Measurements from ENCODE around the gene SPAG5. TPM values are rescaled to one million over a fixed set of nuclear protein-coding genes. Genes with fewer than 3 reads are reported as not detected.

Gene SPAG5
- total RNA-seq, 2 donors from 2014 or later: 134 to 141 TPM

- Mint-ChIP-seq H3K9me3 (no peaks in the 10 kb centered on the region), H3K27ac (no peak within 1 kb of the TSS), H3K4me3 (peak within 1 kb of the TSS; percentile 85 to 97), H3K4me1 (ENCODE audit: low read depth) (peaks cover 55% of the 10 kb centered on the region), H3K27me3 (ENCODE audit: low read depth) (no peaks in the 10 kb centered on the region), H3K36me3 (ENCODE audit: insufficient read depth in 2 of 2) (peaks cover 4 to 21% of the 10 kb centered on the region in 2 donors)
- ATAC-seq (replicated peaks in 1 of 2): peak; percentile 86 to 88
- DNase-seq: peak; percentile 81 to 89
These were observed 46.4 kb downstream of the SPAG5 start, which contains the start of gene UNC119 for GRCh38 chr17:28552176-28552999. Gene UNC119, minus strand, starts transcription at chr17:28552624. Its CDS starts 67 bp downstream, at chr17:28552557.

GRCh38 chr17:28551421-28552175 lies 47.2 kb downstream of the SPAG5 start:
- Mint-ChIP-seq H3K27ac (no peak overlapping the region), H3K27me3 (ENCODE audit: low read depth) (no peaks in the 10 kb centered on the region), H3K4me1 (ENCODE audit: low read depth) (peaks cover 54% of the 10 kb centered on the region), H3K36me3 (ENCODE audit: insufficient read depth in 2 of 2) (peaks cover 3 to 19% of the 10 kb centered on the region in 2 donors), H3K9me3 (no peaks in the 10 kb centered on the region), H3K4me3 (peak overlapping the region; percentile 85 to 97)
- DNase-seq: no peak
- no peak for ATAC-seq (replicated peaks in 1 of 2)

- no peak for DNase-seq
- peak overlapping the region; percentile 85 to 97 for H3K4me3 Mint-ChIP-seq
These were observed 48.0 kb downstream of the SPAG5 start for GRCh38 chr17:28550858-28551257.

GRCh38 chr17:28549236-28550132 lies 49.3 kb downstream of the SPAG5 start:
- Mint-ChIP-seq H3K27me3 (ENCODE audit: low read depth) (no peaks in the 10 kb centered on the region), H3K4me1 (ENCODE audit: low read depth) (peaks cover 54% of the 10 kb centered on the region), H3K36me3 (ENCODE audit: insufficient read depth in 2 of 2) (peaks cover 0 to 10% of the 10 kb centered on the region in 2 donors), H3K27ac (peak overlapping the region; percentile 83), H3K9me3 (no peaks in the 10 kb centered on the region), H3K4me3 (peak overlapping the region; percentile 64 to 97)
- peak; percentile 68 to 76 for ATAC-seq (replicated peaks in 1 of 2)
- DNase-seq: peak; percentile 68 to 74

More at GRCh38 chr17:28550858-28551257, 48.0 kb downstream of the SPAG5 start:
- Mint-ChIP-seq H3K27ac (no peak overlapping the region), H3K9me3 (no peaks in the 10 kb centered on the region), H3K36me3 (ENCODE audit: insufficient read depth in 2 of 2) (peaks cover 0 to 13% of the 10 kb centered on the region in 2 donors), H3K27me3 (ENCODE audit: low read depth) (no peaks in the 10 kb centered on the region), H3K4me1 (ENCODE audit: low read depth) (peaks cover 54% of the 10 kb centered on the region)
- ATAC-seq (replicated peaks in 1 of 2): no peak

- Mint-ChIP-seq H3K4me1 (ENCODE audit: low read depth) (peaks cover 50% of the 10 kb centered on the region), H3K4me3 (peak overlapping the region; percentile 64 to 97), H3K27ac (peak overlapping the region; percentile 83), H3K36me3 (ENCODE audit: insufficient read depth in 2 of 2) (peaks cover 0 to 3% of the 10 kb centered on the region in 2 donors), H3K9me3 (no peaks in the 10 kb centered on the region), H3K27me3 (ENCODE audit: low read depth) (no peaks in the 10 kb centered on the region)
- ATAC-seq (replicated peaks in 1 of 2) (no peak), DNase-seq (no peak)
These were observed 50.3 kb downstream of the SPAG5 start for GRCh38 chr17:28548417-28549130.

GRCh38 chr17:28547623-28548416 lies 51.0 kb downstream of the SPAG5 start:
- Mint-ChIP-seq H3K27ac (peak overlapping the region; percentile 54), H3K9me3 (no peaks in the 10 kb centered on the region), H3K36me3 (ENCODE audit: insufficient read depth in 2 of 2) (peaks cover 0 to under 1% of the 10 kb centered on the region in 2 donors), H3K4me1 (ENCODE audit: low read depth) (peaks cover 43% of the 10 kb centered on the region), H3K4me3 (peak overlapping the region; percentile 6 to 33), H3K27me3 (ENCODE audit: low read depth) (no peaks in the 10 kb centered on the region)
- DNase-seq (peak; percentile 82 to 87), ATAC-seq (replicated peaks in 1 of 2) (peak; percentile 34 to 44)

GRCh38 chr17:28547096-28547622 lies 51.7 kb downstream of the SPAG5 start:
- no peak for ATAC-seq (replicated peaks in 1 of 2)
- DNase-seq: no peak
- H3K36me3 Mint-ChIP-seq (ENCODE audit: insufficient read depth in 2 of 2): no peaks in the 10 kb centered on the region
- H3K4me3 Mint-ChIP-seq: peak overlapping the region in 1 of 2 donors; percentile 32
- peaks cover 40% of the 10 kb centered on the region for H3K4me1 Mint-ChIP-seq (ENCODE audit: low read depth)
- no peaks in the 10 kb centered on the region for H3K27me3 Mint-ChIP-seq (ENCODE audit: low read depth)
- no peak overlapping the region for H3K27ac Mint-ChIP-seq
- no peaks in the 10 kb centered on the region for H3K9me3 Mint-ChIP-seq

GRCh38 chr17:28545787-28546415 lies 52.9 kb downstream of the SPAG5 start:
- Mint-ChIP-seq H3K36me3 (ENCODE audit: insufficient read depth in 2 of 2) (no peaks in the 10 kb centered on the region), H3K9me3 (no peaks in the 10 kb centered on the region), H3K4me1 (ENCODE audit: low read depth) (peaks cover 30% of the 10 kb centered on the region), H3K27ac (no peak overlapping the region), H3K4me3 (no peak overlapping the region), H3K27me3 (ENCODE audit: low read depth) (no peaks in the 10 kb centered on the region)
- DNase-seq (no peak), ATAC-seq (replicated peaks in 1 of 2) (no peak)

GRCh38 chr17:28545141-28545503 lies 53.7 kb downstream of the SPAG5 start:
- H3K36me3 Mint-ChIP-seq (ENCODE audit: insufficient read depth in 2 of 2): no peaks in the 10 kb centered on the region
- H3K27ac Mint-ChIP-seq: peak overlapping the region; percentile 4
- no peak for DNase-seq
- peaks cover 22% of the 10 kb centered on the region for H3K4me1 Mint-ChIP-seq (ENCODE audit: low read depth)
- no peaks in the 10 kb centered on the region for H3K9me3 Mint-ChIP-seq
- no peak overlapping the region for H3K4me3 Mint-ChIP-seq
- no peaks in the 10 kb centered on the region for H3K27me3 Mint-ChIP-seq (ENCODE audit: low read depth)
- no peak for ATAC-seq (replicated peaks in 1 of 2)

- no peak overlapping the region for H3K4me3 Mint-ChIP-seq
- H3K27ac Mint-ChIP-seq: no peak overlapping the region
- ATAC-seq (replicated peaks in 1 of 2): no peak
- no peaks in the 10 kb centered on the region for H3K36me3 Mint-ChIP-seq (ENCODE audit: insufficient read depth in 2 of 2)
- peaks cover 17% of the 10 kb centered on the region for H3K4me1 Mint-ChIP-seq (ENCODE audit: low read depth)
- no peaks in the 10 kb centered on the region for H3K27me3 Mint-ChIP-seq (ENCODE audit: low read depth)
- no peaks in the 10 kb centered on the region for H3K9me3 Mint-ChIP-seq
- no peak for DNase-seq
These were observed 54.3 kb downstream of the SPAG5 start for GRCh38 chr17:28544402-28545140.
